Measurements from ENCODE around the gene PDLIM1.
"Not testable (repeated sequence)": the region's sequence is repeated elsewhere in the genome, so short reads cannot be mapped to it uniquely, and the experiment has no call there.

Gene PDLIM1

GRCh38 chr10:95221124-95221523 is 69.7 kb downstream of the PDLIM1 start:
- Histone ChIP-seq H3K4me1 (ENCODE audit: insufficient read depth, low read length) (peaks cover 13% of the 10 kb centered on the region; the same call in 1 of the 2 replicates), H3K9me3 (ENCODE audit: control insufficient read depth, insufficient read depth, low read length) (no peaks in the 10 kb centered on the region), H3K36me3 (ENCODE audit: insufficient read depth, low read length) (peaks cover 23% of the 10 kb centered on the region), H3K9ac (ENCODE audit: low read depth, low read length) (no peak overlapping the region)

- Histone ChIP-seq H3K9me3 (ENCODE audit: control insufficient read depth, insufficient read depth, low read length) (no peaks in the 10 kb centered on the region), H3K9ac (ENCODE audit: low read depth, low read length) (no peak overlapping the region), H3K36me3 (ENCODE audit: insufficient read depth, low read length) (peaks cover 23% of the 10 kb centered on the region), H3K4me1 (ENCODE audit: insufficient read depth, low read length) (peaks cover 13% of the 10 kb centered on the region; the same call in 1 of the 2 replicates)
Observed at GRCh38 chr10:95220539-95220938, 70.3 kb downstream of the PDLIM1 start.

GRCh38 chr10:95217476-95217875 is 73.3 kb downstream of the PDLIM1 start:
- Histone ChIP-seq H3K9ac (ENCODE audit: low read depth, low read length) (no peak overlapping the region), H3K4me1 (ENCODE audit: insufficient read depth, low read length) (peaks cover 13% of the 10 kb centered on the region; the same call in 1 of the 2 replicates), H3K36me3 (ENCODE audit: insufficient read depth, low read length) (peaks cover 15% of the 10 kb centered on the region), H3K9me3 (ENCODE audit: control insufficient read depth, insufficient read depth, low read length) (no peaks in the 10 kb centered on the region)

- Histone ChIP-seq H3K36me3 (ENCODE audit: insufficient read depth, low read length) (peaks cover 15% of the 10 kb centered on the region), H3K4me1 (ENCODE audit: insufficient read depth, low read length) (peaks cover 3% of the 10 kb centered on the region; the same call in 1 of the 2 replicates), H3K9ac (ENCODE audit: low read depth, low read length) (no peak overlapping the region), H3K9me3 (ENCODE audit: control insufficient read depth, insufficient read depth, low read length) (no peaks in the 10 kb centered on the region)
Observed at GRCh38 chr10:95214793-95215192, 76.0 kb downstream of the PDLIM1 start.

GRCh38 chr10:95214369-95214768 is 76.4 kb downstream of the PDLIM1 start:
- Histone ChIP-seq H3K4me1 (ENCODE audit: insufficient read depth, low read length) (0 out of 2 replicates have a peak, but pooled peaks cover under 1% of the 10 kb centered on the region), H3K9ac (ENCODE audit: low read depth, low read length) (no peak overlapping the region), H3K36me3 (ENCODE audit: insufficient read depth, low read length) (peaks cover 15% of the 10 kb centered on the region), H3K9me3 (ENCODE audit: control insufficient read depth, insufficient read depth, low read length) (no peaks in the 10 kb centered on the region)

GRCh38 chr10:95211606-95212279 is 79.1 kb downstream of the PDLIM1 start:
- Histone ChIP-seq H3K4me1 (ENCODE audit: insufficient read depth, low read length) (peaks cover 5% of the 10 kb centered on the region; the same call in 1 of the 2 replicates), H3K36me3 (ENCODE audit: insufficient read depth, low read length) (peaks cover 6% of the 10 kb centered on the region), H3K9me3 (ENCODE audit: control insufficient read depth, insufficient read depth, low read length) (no peaks in the 10 kb centered on the region), H3K9ac (ENCODE audit: low read depth, low read length) (no peak overlapping the region)

- Histone ChIP-seq H3K9ac (ENCODE audit: low read depth, low read length) (no peak overlapping the region), H3K9me3 (ENCODE audit: control insufficient read depth, insufficient read depth, low read length) (peaks cover 4% of the 10 kb centered on the region; the same call in 1 of the 2 replicates), H3K4me1 (ENCODE audit: insufficient read depth, low read length) (peaks cover 5% of the 10 kb centered on the region; the same call in 1 of the 2 replicates), H3K36me3 (ENCODE audit: insufficient read depth, low read length) (peaks cover 6% of the 10 kb centered on the region)
Observed at GRCh38 chr10:95209509-95210127, 81.2 kb downstream of the PDLIM1 start.

- Histone ChIP-seq H3K4me1 (ENCODE audit: insufficient read depth, low read length) (peaks cover 5% of the 10 kb centered on the region; the same call in 1 of the 2 replicates), H3K9me3 (ENCODE audit: control insufficient read depth, insufficient read depth, low read length) (peaks cover 4% of the 10 kb centered on the region; the same call in 1 of the 2 replicates), H3K9ac (ENCODE audit: low read depth, low read length) (no peak overlapping the region), H3K36me3 (ENCODE audit: insufficient read depth, low read length) (peaks cover 6% of the 10 kb centered on the region)
Observed at GRCh38 chr10:95208702-95209391, 82.0 kb downstream of the PDLIM1 start.

GRCh38 chr10:95202865-95203264 is 87.9 kb downstream of the PDLIM1 start:
- not testable (repeated sequence) for H3K9me3 ChIP-seq (ENCODE audit: control insufficient read depth, insufficient read depth, low read length); H3K36me3 ChIP-seq (ENCODE audit: insufficient read depth, low read length); H3K9ac ChIP-seq (ENCODE audit: low read depth, low read length); H3K4me1 ChIP-seq (ENCODE audit: insufficient read depth, low read length)

GRCh38 chr10:95201736-95202135 is 89.1 kb downstream of the PDLIM1 start:
- H3K9ac ChIP-seq (ENCODE audit: low read depth, low read length): no peak overlapping the region
- H3K36me3 ChIP-seq (ENCODE audit: insufficient read depth, low read length): peaks cover 6% of the 10 kb centered on the region
- 0 out of 2 replicates have a peak, but pooled peaks cover 6% of the 10 kb centered on the region for H3K4me1 ChIP-seq (ENCODE audit: insufficient read depth, low read length)
- H3K9me3 ChIP-seq (ENCODE audit: control insufficient read depth, insufficient read depth, low read length): peaks cover 4% of the 10 kb centered on the region; the same call in 1 of the 2 replicates

GRCh38 chr10:95196046-95196445 is 94.8 kb downstream of the PDLIM1 start:
- Histone ChIP-seq H3K9ac (ENCODE audit: low read depth, low read length) (no peak overlapping the region), H3K9me3 (ENCODE audit: control insufficient read depth, insufficient read depth, low read length) (no peaks in the 10 kb centered on the region), H3K4me1 (ENCODE audit: insufficient read depth, low read length) (peaks cover 23% of the 10 kb centered on the region), H3K36me3 (ENCODE audit: insufficient read depth, low read length) (0 out of 2 replicates have a peak, but pooled peaks cover 4% of the 10 kb centered on the region)

GRCh38 chr10:95193944-95194343 is 96.9 kb downstream of the PDLIM1 start, which contains the start of gene ACSM6:
Gene ACSM6, plus strand, starts transcription at chr10:95194238. Its CDS starts 248 bp downstream, at chr10:95194486.
- Histone ChIP-seq H3K4me1 (ENCODE audit: insufficient read depth, low read length) (peaks cover 23% of the 10 kb centered on the region), H3K9ac (ENCODE audit: low read depth, low read length) (no peak within 1 kb of the TSS), H3K36me3 (ENCODE audit: insufficient read depth, low read length) (0 out of 2 replicates have a peak, but pooled peaks cover 4% of the 10 kb centered on the region), H3K9me3 (ENCODE audit: control insufficient read depth, insufficient read depth, low read length) (no peaks in the 10 kb centered on the region)

- H3K9me3 ChIP-seq (ENCODE audit: control insufficient read depth, insufficient read depth, low read length): no peaks in the 10 kb centered on the region
- H3K9ac ChIP-seq (ENCODE audit: low read depth, low read length): no peak overlapping the region
Observed at GRCh38 chr10:95188593-95188992, 102.2 kb downstream of the PDLIM1 start.

GRCh38 chr10:95187617-95188016 is 103.2 kb downstream of the PDLIM1 start:
- Histone ChIP-seq H3K4me1 (ENCODE audit: insufficient read depth, low read length) (no peaks in the 10 kb centered on the region), H3K9ac (ENCODE audit: low read depth, low read length) (no peak overlapping the region), H3K9me3 (ENCODE audit: control insufficient read depth, insufficient read depth, low read length) (no peaks in the 10 kb centered on the region), H3K36me3 (ENCODE audit: insufficient read depth, low read length) (0 out of 2 replicates have a peak, but pooled peaks cover 3% of the 10 kb centered on the region)

More at GRCh38 chr10:95188593-95188992, 102.2 kb downstream of the PDLIM1 start:
- Histone ChIP-seq H3K4me1 (ENCODE audit: insufficient read depth, low read length) (no peaks in the 10 kb centered on the region), H3K36me3 (ENCODE audit: insufficient read depth, low read length) (0 out of 2 replicates have a peak, but pooled peaks cover 4% of the 10 kb centered on the region)

Measured in ES-I3 (cell line).